Amygdala (tissue), 56 donors: ENCODE data around the gene ARHGAP31.
"Not testable (repeated sequence)": the region's sequence is repeated elsewhere in the genome, so short reads cannot be mapped to it uniquely, and the experiment has no call there.

Experiments used
- DNase-seq, 56 donors: peaks; one replicate each; lab custom pipeline; 2025; lab: John Stamatoyannopoulos, UW

The ARHGAP31 gene

DNA sequence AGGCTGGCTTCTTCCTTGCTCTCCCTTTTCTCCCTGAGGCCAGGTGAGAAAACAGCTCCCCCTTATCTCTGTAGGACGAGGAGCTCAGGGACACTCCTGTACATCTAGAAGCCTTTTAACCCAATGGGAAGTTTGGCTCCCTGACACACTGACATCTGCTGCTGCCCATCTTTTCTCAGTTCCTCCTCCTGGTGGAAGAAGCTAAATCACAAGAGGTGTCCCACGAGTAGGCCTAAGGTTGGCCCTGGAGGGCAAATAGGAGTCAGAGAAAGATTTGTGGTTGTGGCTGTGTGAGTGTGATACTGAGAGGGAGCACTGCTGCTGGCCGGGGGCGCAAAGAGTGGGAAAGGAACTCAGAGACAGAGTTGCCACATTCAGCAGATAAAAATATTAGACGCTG, 49.5 kb downstream of the ARHGAP31 start:
- DNase-seq, result no peak

DNA sequence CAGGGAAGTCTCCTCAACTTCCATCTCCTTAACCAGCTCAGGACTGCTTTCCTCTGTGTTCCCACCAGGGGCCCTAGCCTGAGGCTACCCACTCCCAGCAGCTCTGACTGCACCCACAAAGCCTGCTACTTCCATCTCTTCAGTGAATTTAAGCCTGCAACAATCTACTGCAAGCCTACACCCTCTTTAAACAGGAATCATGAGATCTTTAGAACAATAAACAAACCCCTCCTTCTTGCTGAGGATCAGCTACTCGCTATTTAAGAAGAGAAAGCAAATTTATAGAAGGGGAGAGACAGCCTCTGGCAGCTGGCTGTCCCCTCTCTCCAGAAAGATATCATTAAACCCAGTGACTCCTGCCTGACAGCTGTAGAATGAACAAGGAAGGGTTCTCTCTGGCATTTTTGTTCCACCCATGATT, 51.9 kb downstream of the ARHGAP31 start:
- DNase-seq, result no peak

DNA sequence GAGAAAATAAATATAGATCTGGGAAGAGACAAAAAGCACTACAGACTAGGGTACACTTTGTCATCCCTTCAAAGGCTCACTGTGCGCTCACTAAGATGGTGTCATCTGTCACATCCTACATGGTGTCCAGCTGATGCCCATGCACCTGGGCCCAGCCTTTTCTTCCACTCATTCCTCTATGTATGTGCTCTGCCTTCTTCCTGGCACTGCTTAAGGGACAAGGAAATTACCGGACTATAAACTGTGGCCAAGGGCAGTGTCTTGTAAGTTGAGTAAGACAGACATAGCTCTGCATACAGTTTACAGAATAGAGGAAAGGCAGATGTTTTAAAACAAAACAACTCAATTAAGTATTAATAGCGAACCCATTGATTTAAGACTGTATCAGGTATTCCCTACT, 52.9 kb downstream of the ARHGAP31 start:
- DNase-seq, result no peak

DNA sequence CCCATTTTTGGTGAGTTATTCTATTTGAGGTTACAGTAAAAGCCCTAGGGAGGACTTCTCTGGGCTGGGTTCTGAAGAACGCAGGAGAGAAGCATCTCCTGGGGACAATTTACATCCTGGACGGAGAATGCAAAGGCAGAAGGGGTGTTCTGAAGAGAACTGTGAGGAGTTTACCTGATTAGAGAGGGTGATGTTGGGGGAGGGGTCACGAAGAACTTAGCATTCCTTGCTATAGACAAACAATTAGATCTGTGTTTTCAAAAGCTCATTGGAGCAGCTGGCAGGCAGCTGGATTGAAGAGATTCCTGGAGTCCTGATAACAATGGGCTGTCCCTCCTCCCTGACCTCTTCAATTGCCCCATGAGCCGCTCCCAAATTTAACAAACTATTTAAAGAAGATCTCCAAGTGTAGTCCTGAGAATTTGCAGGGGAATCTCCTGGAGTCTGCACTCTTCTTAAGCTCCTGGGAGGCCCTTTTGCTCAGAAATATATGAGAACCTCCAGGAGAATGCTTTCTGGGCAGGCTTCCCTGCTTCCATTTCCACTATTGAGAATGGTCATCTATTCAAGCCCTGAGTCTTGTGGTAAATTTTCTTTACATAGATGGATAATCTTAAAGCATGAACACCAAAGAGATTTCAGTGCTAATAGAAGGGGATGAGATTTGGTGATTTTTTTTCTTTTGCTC, 55.3 kb downstream of the ARHGAP31 start:
- no peak for DNase-seq

DNA sequence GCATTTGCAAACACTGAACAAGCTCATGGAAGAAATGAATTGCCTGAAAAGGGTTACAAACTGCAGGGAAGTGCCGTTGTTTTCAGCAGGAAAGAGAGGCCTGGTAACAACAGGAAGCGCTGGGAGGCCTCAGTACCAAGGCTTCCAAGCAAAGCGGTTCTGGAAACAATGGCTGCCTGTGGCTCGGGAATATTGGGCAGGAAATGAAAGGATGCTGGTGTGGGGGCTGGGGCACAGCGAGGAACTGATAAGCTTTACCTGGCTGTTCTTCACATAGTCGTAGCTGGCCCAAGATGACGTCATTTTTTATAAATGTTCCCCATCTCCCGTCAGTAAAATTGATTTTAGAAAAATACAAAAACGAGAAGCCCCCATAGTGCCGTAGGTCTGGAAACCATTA, 55.9 kb downstream of the ARHGAP31 start:
- no peak for DNase-seq

DNA sequence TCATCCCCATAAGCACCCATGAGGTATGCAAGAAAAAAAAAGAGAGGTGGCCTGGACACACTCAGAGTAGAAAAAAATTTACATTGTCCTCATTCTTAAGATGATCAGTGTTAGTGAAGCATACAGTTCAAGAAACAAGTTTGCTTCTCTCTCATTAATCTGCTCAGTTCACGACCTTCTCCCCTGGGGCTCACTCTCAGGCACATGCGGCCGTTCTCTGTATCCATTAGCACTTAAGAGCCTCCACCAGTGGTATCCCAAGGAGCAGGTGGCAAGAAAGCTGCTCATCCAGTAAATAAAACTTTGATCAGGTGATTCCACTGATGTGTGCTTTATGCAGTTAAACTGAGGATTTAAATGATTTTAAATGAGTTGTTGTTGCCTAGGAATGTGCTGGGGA, 57.4 kb downstream of the ARHGAP31 start:
- DNase-seq, result no peak

DNA sequence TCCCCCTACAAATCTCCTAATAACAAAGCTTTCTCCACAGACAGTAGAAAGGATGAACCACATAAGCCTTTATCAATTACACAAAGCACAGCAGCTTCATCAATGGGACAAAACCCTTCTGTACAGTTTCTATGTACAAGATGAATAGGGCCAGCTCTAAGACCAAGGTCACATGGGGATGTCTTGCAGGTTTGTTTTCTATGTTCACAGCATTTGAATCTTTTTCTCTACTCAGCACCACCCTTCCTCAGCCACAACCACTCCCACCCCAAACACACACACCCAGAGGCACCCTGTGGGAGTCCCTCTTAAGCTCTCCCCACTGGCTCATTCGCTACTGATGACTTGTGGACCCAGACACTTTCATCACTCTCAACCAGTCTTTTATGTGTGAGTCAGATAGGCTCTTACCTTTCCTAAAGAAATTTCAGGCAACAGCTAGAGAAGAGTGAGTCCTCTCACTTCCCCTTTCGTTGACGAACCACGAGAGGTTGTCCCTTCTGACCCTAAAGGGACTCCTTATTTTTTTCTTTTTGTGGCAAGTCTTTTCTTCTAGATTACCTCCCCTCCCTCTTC, 57.9 kb downstream of the ARHGAP31 start:
- DNase-seq, result no peak

DNA sequence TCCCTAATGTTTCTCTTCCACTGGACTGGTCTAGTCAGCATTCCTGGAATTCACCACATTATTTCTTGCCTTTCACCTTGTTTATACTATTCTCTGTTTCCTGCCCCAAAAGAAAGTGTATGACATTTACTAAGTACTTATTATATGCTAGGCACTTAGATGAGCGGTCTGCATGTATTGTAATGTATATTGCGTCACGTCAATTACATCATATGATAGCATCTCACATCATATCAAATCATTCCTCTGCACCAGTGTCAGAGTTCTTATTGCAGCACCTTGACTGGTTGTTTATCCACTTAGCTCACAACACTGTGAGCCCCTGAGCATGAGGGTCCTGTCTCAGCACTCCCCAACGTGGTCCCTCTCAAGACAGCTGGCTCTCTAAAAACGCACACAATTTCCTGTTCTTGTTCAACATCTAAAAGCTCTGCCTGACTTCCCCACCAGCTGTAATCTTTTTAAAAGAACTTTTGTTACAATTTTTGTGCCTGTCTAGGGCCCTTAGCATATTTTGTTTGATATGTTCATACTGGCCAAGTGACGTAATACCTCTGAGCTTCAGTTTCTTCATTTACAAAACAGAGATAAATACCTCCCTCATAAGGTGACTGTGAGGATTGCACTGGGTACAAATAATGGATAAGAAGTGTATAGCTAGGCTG, 58.8 kb downstream of the ARHGAP31 start:
- no peak for DNase-seq

DNA sequence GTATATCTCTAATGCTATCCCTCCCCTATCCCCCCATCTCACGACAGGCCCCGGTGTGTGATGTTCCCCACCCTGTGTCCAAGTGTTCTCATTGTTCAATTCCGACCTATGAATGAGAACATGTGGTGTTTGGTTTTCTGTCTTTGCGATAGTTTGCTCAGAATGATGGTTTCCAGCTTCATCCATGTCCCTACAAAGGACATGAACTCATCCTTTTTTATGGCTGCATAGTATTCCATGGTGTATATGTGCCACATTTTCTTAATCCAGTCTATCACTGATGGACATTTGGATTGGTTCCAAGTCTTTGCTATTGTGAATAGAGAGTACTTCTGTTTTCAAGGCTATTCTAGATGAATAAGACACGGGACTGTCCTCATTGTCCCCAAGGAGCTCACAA, 61.4 kb downstream of the ARHGAP31 start:
- not testable (repeated sequence) for DNase-seq

DNA sequence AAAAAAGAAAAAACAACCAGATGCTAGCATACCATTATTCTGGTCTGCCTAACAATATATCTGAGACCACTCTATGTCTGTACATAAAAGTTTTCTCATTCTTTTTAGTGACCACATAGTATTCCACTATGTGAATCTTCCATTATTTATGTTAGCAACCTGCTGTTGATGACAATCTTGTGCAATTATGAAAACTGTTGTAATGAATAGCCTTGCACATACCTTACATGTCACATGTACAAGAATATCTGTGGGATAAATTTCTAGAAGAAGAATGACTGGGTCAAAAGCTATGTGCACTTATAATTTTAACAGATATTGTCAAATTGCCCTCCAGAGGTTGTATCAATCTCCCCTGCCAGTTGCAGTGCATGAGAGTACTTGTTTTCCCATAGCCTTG, 62.5 kb downstream of the ARHGAP31 start:
- DNase-seq, result no peak

DNA sequence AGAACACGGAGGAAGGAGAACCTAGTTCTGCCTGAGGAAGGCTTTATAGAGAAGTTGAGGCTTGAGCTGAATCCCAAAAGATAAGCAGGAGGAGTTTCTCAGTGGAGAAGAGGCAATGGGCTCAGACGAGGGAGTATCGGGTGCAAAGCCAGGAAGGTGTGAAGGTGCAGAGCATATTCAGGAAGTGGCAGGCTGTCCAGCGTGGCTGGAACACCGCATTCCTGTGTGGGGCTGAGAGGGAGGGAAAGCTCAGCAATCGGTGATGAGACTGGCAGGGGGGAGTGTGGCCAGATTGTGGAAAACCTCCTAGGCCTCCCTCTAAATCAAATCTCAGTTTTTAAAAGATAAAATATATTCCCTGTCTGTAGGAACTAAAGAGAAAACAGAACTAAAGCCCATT, 63.0 kb downstream of the ARHGAP31 start:
- DNase-seq, result no peak

DNA sequence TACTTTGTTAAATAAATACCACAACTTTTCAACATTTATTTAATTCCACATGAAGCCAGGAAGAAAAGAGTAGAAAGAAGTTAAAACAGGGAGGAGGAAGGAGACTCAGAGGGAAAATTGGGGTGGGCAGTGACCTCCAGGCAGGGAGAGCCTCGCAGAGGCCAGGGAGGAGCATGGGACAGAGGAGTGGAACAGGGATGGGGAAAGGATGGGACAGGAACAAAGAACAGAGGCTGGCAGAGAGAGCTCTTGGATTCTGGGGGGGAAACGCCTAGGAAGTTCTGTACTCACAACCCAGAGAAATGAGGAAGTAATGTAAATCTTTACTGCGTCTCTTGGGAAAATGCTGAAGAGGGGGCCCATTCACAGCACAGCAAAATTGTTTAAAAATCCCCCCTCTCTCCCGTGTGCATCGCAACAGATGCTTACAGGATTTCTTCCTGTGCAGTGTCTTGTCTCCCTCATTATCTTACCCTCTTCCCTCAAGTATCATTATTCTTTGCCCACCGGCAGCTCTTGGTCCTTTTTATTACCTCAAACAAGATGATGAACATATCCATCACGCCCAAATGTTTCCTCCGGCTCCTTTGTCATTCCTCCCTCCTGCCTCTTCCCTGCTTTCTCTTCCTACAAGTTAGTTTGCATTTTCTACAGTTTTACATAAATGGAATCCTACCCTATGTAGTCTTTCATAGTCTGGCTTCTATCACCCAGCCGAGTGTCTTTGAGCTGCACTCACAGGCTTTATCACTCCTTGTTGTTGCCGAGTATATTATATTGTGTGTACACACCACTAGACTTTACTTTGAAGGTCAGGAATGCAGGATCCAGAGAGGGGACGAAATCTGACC, 65.5 kb downstream of the ARHGAP31 start:
- DNase-seq, result no peak

DNA sequence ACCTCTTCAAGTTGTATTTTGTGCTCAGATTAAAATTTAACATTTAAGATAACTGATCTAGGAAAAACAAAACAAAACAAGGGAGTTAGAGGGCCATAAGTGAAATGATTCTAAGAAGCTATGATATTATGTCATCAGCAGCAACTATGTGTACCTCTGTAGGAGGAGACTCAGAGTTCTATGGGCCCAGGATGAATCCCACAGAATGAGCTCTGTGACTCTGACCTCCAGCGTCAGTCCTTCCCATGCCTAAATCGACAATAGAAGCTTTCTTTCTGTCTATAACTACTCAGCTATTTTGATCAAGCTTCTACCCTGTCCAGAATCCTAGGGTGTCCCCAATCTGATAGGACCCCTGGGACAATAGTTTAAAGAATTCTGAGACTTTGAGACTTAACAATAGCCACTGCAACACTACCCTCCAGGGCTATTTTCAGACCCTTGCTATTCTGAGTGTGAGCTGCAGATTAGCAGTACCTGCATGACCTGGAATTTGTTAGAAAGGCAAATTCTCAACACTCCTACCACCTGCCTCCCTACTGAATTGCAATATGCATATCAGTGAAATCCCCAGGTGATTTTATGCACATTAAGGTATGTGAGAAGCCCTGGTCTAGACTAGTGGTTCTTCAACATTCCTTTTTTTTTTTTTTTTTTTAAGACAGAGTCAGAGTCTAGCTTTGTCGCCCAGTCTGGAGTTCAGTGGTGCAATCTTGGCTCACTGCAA, 66.7 kb downstream of the ARHGAP31 start:
- no peak for DNase-seq

DNA sequence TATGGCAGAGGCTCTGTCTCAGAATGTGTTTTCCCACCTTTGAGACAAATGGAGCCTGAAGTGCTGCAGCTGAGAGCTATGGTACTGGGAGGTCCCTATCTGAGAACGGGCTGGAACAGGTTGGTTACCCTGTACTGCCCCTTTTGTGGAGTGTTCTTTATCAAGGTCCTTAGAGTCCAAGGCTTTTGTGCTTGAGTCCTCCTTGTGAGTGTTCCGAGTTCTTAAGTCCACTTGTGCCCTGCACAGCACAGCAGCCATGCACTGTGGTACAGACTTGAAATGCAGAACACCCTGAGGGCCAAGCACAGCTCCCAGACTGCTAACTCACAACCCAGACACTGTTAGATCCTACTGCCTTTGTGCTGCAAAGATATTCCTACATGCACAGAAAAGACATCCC, 67.8 kb downstream of the ARHGAP31 start:
- no peak for DNase-seq

DNA sequence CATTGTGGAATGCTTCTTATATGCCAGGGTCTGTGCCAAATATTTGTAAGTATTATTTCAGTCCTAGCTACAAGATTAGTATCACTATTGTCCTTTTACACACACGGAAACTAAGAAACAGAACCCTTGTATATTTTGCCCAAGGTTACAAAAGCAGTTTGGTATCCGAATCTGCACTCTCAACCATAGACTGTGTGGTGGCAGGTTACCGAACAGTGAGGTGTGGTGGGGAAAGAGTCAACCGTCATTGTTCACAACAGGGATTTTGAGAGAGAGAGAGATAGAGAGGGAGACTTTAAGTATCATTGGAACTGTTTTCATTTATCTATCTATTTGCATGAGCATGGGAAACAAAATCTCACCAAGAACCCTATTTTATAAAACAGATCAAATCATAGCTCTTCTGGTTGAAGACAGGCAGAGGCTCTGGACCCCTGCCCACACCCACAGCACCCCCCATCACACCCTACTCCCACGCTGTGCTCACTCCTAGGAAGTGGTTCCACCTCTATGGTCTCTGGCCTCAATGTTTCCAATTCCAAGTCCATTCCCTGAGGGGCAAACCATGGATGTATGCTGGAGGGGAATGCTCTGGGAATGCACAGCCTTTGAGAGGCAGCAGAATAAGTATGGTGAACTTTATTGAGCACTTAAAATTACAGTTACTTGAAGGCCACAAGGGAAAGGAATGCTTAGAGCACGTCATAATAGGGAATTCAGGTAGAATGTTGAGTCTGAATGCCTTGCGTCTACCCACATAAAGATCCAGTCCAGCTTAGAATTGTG, 69.0 kb downstream of the ARHGAP31 start:
- DNase-seq, result no peak

DNA sequence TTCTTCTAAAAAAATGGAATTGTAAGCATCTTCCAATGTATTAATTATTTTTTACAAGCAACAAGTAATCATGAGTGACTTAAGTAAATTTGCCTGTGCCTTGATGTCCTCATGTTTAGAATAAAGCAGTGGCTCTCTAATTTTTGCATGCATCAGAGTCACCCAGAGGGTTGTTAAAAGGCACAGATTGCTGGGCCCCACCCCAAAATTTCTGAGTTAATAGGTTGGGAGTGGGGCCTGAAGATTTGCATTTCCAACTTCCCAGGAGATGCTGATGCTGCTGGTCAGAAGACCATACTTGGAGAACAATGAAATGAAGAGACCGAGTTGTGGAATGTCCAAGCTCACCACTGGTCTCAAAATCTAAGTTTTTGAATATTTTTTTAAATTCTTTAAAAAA, 70.2 kb downstream of the ARHGAP31 start:
- DNase-seq, result no peak

DNA sequence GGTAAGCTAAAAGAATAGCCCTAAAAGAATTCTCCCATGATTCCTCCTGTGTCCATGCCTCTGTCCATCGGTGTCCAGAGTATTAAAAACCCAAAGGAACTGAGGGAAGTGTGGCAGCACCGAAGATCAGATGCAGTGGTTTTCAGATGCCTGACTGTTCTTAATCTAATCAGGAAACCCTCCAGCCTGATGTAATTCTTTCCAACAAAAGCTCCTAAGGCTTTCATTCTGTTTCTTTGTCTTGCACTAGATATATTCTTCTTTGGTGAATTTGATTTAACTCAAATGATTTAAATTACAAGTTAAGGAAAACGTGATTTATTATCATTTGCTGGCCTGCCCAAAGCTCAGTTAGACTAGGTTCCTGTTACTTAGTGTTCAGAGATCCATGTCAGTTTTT, 71.2 kb downstream of the ARHGAP31 start:
- DNase-seq, result no peak

DNA sequence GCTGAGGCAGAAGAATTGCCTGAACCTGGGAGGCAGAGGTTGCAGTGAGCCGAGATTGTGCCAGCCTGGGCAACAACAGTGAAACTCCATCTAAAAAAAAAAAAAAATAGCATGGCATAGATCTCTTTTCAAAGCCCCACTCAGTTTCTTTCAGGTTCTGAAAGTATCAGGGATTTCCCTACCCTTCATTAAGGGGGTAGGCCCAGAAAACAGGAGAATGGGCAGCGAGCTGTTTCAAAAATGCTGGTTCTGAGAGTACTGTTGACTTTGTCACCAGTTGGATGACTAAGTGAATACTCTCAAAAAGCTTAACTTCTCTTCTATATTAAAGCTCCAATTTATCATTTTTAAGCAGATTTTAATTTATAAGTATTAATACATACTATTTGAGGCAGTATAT, 72.8 kb downstream of the ARHGAP31 start:
- DNase-seq, result no peak

DNA sequence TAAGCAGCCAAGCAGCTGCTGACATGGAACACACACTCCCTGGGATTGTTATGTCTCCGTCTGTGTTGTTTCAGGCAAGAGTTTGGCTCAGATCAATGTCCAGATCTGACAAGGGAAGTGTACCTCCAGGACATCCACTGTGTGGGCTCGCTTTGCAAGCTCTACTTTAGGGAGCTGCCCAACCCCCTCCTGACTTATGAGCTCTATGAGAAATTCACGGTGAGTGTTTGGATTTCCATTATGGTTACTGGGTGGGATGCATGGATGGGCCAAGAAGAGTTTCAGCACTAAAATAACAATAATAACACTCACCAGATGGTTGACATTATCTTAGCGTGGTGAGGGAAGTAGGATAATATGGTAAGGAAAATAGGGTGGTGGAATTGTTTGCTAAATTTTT, 74.1 kb downstream of the ARHGAP31 start:
- no peak for DNase-seq

DNA sequence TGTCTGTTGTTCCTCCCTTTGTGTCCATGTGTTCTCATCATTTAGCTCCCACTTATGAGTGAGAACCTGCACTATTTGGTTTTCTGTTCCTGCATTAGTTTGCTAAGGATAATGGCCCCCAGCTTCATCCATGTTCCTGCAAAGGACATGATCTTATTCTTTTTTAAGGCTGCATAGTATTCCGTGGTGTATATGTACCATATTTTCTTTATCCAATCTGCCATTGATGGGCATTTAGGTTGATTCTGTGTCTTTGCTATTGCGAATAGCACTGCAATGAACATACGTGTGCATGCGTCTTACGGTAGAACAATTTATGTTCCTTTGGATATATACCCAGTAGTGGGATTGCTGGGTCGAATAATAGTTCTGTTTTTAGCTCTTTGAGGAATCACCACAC, 77.6 kb downstream of the ARHGAP31 start:
- DNase-seq, result not testable (repeated sequence)
